Neural cell (in vitro differentiated cells): ENCODE data around the gene PIP4K2C. TPM values are rescaled to one million over a fixed set of nuclear protein-coding genes. Genes with fewer than 3 reads are reported as not detected.
"Not testable (repeated sequence)": the region's sequence is repeated elsewhere in the genome, so short reads cannot be mapped to it uniquely, and the experiment has no call there.

Source experiments
- H2AFZ ChIP-seq: fragments of 200-600, 300-800 bp; sonication (generic), shearing (Covaris generic); 2 replicates; pipeline ENCODE4 v1.6.0; 2014; ENCODE audit warnings: low read depth, mild to moderate bottlenecking, antibody characterized with exemption, low read length, moderate library complexity
- H3F3A ChIP-seq: fragments of 200-600 bp; shearing (Covaris generic); 2 replicates; pipeline ENCODE4 v1.6.1; 2016; ENCODE audit warnings: mild to moderate bottlenecking, moderate library complexity, mixed read lengths, antibody characterized with exemption, low read length; ENCODE audit not compliant: insufficient read depth, poor library complexity, severe bottlenecking
- H3K27ac ChIP-seq: fragments of 200-600, 300-800 bp; sonication (generic), shearing (Covaris generic); 2 replicates; pipeline ENCODE4 v1.5.1; 2014; ENCODE audit warnings: mild to moderate bottlenecking, low read length, moderate library complexity
- H3K27me3 ChIP-seq: fragments of 300-800, 200-600 bp; sonication (generic), shearing (Covaris generic); 2 replicates; pipeline ENCODE4 v1.6.0; 2014; ENCODE audit warnings: mild to moderate bottlenecking, low read depth, low read length, moderate library complexity; ENCODE audit not compliant: insufficient read depth
- H3K36me3 ChIP-seq: fragments of 300-800, 200-600 bp; sonication (generic), shearing (Covaris generic); 2 replicates; pipeline ENCODE4 v1.5.1; 2014; ENCODE audit warnings: mild to moderate bottlenecking, antibody characterized with exemption, low read length, moderate library complexity; ENCODE audit not compliant: insufficient read depth
- H3K4me2 ChIP-seq: fragments of 300-800, 200-600 bp; sonication (generic), shearing (Covaris generic); 2 replicates; pipeline ENCODE4 v1.6.0; 2014; ENCODE audit warnings: mild to moderate bottlenecking, low read length
- H3K4me3 ChIP-seq: fragments of 300-800, 200-600 bp; sonication (generic), shearing (Covaris generic); 2 replicates; pipeline ENCODE4 v1.5.1; 2014; ENCODE audit warnings: mild to moderate bottlenecking, low read length, moderate library complexity
- H3K79me2 ChIP-seq: fragments of 200-600 bp; shearing (Covaris generic); replicated peaks from 2 replicates; pipeline ENCODE4 v1.6.0; 2014; ENCODE audit warnings: mild to moderate bottlenecking, low read length, moderate library complexity; ENCODE audit not compliant: insufficient read depth
- H3K9ac ChIP-seq: fragments of 300-800, 200-600 bp; sonication (generic), shearing (Covaris generic); 2 replicates; pipeline ENCODE4 v1.6.1; 2016; ENCODE audit warnings: mild to moderate bottlenecking, low read length, mixed read lengths
- H3K9me2 ChIP-seq: fragments of 200-600 bp; shearing (Covaris generic); 2 replicates; pipeline ENCODE4 v1.6.1; 2016; ENCODE audit warnings: mild to moderate bottlenecking, low read length, mixed read lengths; ENCODE audit not compliant: insufficient read depth
- H3K9me3 ChIP-seq: fragments of 200-600, 300-800 bp; sonication (generic), shearing (Covaris generic); 2 replicates; pipeline ENCODE4 v1.6.1; 2016; ENCODE audit warnings: mild to moderate bottlenecking, mixed run types, low read length, moderate library complexity, mixed read lengths
- H4K20me1 ChIP-seq: fragments of 200-600 bp; shearing (Covaris generic); 2 replicates; pipeline ENCODE4 v1.6.1; 2016; ENCODE audit warnings: mild to moderate bottlenecking, mixed run types; ENCODE audit not compliant: insufficient read depth
- CTCF ChIP-seq: fragments of 450-650 bp; IDR thresholded peaks from 2 replicates; pipeline ENCODE4 v1.5.1; 2014; ENCODE audit warnings: antibody characterized with exemption, mild to moderate bottlenecking, moderate library complexity; ENCODE audit not compliant: poor library complexity, severe bottlenecking
- EP300 ChIP-seq: fragments of 450-650 bp; conservative IDR thresholded peaks from 2 replicates; pipeline ENCODE4 v1.6.1; 2014; ENCODE audit warnings: antibody characterized with exemption, mild to moderate bottlenecking, moderate library complexity; ENCODE audit not compliant: poor library complexity, severe bottlenecking
- EZH2 ChIP-seq: fragments of 200-600, 300-800 bp; shearing (Covaris generic), sonication (generic); IDR thresholded peaks from 2 replicates; pipeline ENCODE4 v1.6.1; 2014; ENCODE audit warnings: antibody characterized with exemption, low read length, borderline replicate concordance, mild to moderate bottlenecking; ENCODE audit not compliant: insufficient read depth, poor library complexity, severe bottlenecking
- MXI1 ChIP-seq: fragments of 450-650 bp; conservative IDR thresholded peaks from 2 replicates; pipeline ENCODE4 v1.6.1; 2014; ENCODE audit warnings: antibody characterized with exemption, mild to moderate bottlenecking; ENCODE audit not compliant: poor library complexity, severe bottlenecking
- POLR2AphosphoS5 ChIP-seq: IDR thresholded peaks from 2 replicates; pipeline ENCODE4 v1.6.1; 2012
- RAD21 ChIP-seq: fragments of 450-650 bp; conservative IDR thresholded peaks from 2 replicates; pipeline ENCODE4 v1.6.1; 2014; ENCODE audit warnings: antibody characterized with exemption, mild to moderate bottlenecking, moderate library complexity
- SMC3 ChIP-seq: fragments of 450-650 bp; conservative IDR thresholded peaks from 2 replicates; pipeline ENCODE4 v1.6.1; 2014; ENCODE audit warnings: antibody characterized with exemption, mild to moderate bottlenecking, moderate library complexity; ENCODE audit not compliant: poor library complexity
- polyA plus RNA-seq: library from polyadenylated mRNA; depleted of rRNA; stranded (reverse); fragments of >200 nt; gene quantifications from 2 replicates; pipeline ENCODE4 v1.2.3, GENCODE V29; 2014
- TF ChIP-seq, protein P1 (sequence below): IDR thresholded peaks from 2 replicates; pipeline ENCODE4 v1.6.1; 2012; ENCODE audit warnings: borderline replicate concordance

PIP4K2C gene
- polyA plus RNA-seq, 1 donor from 2014 or later, result 22.1 TPM

- no peak for TF ChIP-seq SMC3
- no peaks in the 10 kb centered on the region for H3K9me2 ChIP-seq
Measured at GRCh38 chr12:57616383-57617101, 25.6 kb downstream of the PIP4K2C start.

GRCh38 chr12:57617942-57618341 lies 26.9 kb downstream of the PIP4K2C start:
- no peak overlapping the region for H2AFZ ChIP-seq
- no peaks in the 10 kb centered on the region for H3K9me2 ChIP-seq
- no peaks in the 10 kb centered on the region for H3F3A ChIP-seq
- peaks cover 51% of the 10 kb centered on the region for H3K27me3 ChIP-seq
- no peak overlapping the region for H3K27ac ChIP-seq
- no peaks in the 10 kb centered on the region for H3K36me3 ChIP-seq
- H3K4me2 ChIP-seq, result no peak overlapping the region
- H3K79me2 ChIP-seq, result no peaks in the 10 kb centered on the region
- H3K9me3 ChIP-seq, result no peaks in the 10 kb centered on the region
- no peak overlapping the region for H3K4me3 ChIP-seq
- no peak overlapping the region for H3K9ac ChIP-seq
- TF ChIP-seq, protein P1, sequence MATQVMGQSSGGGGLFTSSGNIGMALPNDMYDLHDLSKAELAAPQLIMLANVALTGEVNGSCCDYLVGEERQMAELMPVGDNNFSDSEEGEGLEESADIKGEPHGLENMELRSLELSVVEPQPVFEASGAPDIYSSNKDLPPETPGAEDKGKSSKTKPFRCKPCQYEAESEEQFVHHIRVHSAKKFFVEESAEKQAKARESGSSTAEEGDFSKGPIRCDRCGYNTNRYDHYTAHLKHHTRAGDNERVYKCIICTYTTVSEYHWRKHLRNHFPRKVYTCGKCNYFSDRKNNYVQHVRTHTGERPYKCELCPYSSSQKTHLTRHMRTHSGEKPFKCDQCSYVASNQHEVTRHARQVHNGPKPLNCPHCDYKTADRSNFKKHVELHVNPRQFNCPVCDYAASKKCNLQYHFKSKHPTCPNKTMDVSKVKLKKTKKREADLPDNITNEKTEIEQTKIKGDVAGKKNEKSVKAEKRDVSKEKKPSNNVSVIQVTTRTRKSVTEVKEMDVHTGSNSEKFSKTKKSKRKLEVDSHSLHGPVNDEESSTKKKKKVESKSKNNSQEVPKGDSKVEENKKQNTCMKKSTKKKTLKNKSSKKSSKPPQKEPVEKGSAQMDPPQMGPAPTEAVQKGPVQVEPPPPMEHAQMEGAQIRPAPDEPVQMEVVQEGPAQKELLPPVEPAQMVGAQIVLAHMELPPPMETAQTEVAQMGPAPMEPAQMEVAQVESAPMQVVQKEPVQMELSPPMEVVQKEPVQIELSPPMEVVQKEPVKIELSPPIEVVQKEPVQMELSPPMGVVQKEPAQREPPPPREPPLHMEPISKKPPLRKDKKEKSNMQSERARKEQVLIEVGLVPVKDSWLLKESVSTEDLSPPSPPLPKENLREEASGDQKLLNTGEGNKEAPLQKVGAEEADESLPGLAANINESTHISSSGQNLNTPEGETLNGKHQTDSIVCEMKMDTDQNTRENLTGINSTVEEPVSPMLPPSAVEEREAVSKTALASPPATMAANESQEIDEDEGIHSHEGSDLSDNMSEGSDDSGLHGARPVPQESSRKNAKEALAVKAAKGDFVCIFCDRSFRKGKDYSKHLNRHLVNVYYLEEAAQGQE, result no peak
- no peak for TF ChIP-seq EP300
- TF ChIP-seq CTCF, result no peak
- TF ChIP-seq MXI1, result no peak
- no peak for TF ChIP-seq POLR2AphosphoS5
- no peak for TF ChIP-seq RAD21
- TF ChIP-seq SMC3, result no peak
- no peak for TF ChIP-seq EZH2
- no peaks in the 10 kb centered on the region for H4K20me1 ChIP-seq

More at GRCh38 chr12:57616383-57617101, 25.6 kb downstream of the PIP4K2C start:
- Histone ChIP-seq H3K36me3 (no peaks in the 10 kb centered on the region), H3F3A (no peaks in the 10 kb centered on the region), H3K9ac (no peak overlapping the region), H3K27ac (no peak overlapping the region), H3K27me3 (peaks cover 37% of the 10 kb centered on the region), H4K20me1 (no peaks in the 10 kb centered on the region), H3K9me3 (no peaks in the 10 kb centered on the region), H2AFZ (no peak overlapping the region), H3K79me2 (no peaks in the 10 kb centered on the region), H3K4me2 (no peak overlapping the region), H3K4me3 (no peak overlapping the region)

DNA sequence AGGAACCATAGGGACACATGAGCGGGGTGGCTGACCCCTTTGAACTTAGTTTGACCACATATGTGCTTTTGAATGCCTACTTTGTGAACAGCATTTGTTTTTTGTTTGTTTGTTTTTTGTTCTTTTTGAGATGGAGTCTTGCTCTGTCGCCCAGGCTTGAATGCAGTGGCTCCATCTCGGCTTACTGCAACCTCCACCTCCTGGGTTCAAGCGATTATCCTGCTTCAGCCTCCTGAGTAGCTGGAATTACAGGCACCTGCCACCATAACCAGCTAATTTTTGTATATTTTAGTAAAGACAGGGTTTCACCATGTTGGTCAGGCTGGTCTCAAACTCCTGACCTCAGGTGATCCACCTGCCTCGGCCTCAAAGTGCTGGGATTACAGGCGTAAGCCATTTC lies 27.4 kb downstream of the PIP4K2C start:
- H3K9me2 ChIP-seq, result not testable (repeated sequence)

More for the DNA sequence above, 27.4 kb downstream of the PIP4K2C start:
- H3K79me2 ChIP-seq, H3K4me2 ChIP-seq, H3K9me3 ChIP-seq, H3K9ac ChIP-seq, H3K4me3 ChIP-seq, H2AFZ ChIP-seq, H3K36me3 ChIP-seq, H4K20me1 ChIP-seq, H3K27ac ChIP-seq, H3F3A ChIP-seq: not testable (repeated sequence)
- H3K27me3 ChIP-seq, result peaks cover 56% of the 10 kb centered on the region
